SU-DHL-6 (cell line): ENCODE results near the gene HSPB3.

ENCODE experiments used
- EZH2phosphoT487 ChIP-seq: fragments of 200-600 bp; sonication (generic), shearing (Covaris generic); conservative IDR thresholded peaks from 2 replicates; pipeline ENCODE4 v1.6.1; 2018; ENCODE audit warnings: mild to moderate bottlenecking, antibody characterized with exemption, low read length, moderate library complexity, mixed read lengths
- TF ChIP-seq, protein P1 (sequence below): fragments of 200-600 bp; sonication (generic); IDR thresholded peaks from one replicate; pipeline ENCODE4 v1.5.1; 2017; ENCODE audit warnings: antibody characterized with exemption, mild to moderate bottlenecking, low read length, moderate library complexity; ENCODE audit not compliant: insufficient read depth, poor library complexity, severe bottlenecking

DNA sequence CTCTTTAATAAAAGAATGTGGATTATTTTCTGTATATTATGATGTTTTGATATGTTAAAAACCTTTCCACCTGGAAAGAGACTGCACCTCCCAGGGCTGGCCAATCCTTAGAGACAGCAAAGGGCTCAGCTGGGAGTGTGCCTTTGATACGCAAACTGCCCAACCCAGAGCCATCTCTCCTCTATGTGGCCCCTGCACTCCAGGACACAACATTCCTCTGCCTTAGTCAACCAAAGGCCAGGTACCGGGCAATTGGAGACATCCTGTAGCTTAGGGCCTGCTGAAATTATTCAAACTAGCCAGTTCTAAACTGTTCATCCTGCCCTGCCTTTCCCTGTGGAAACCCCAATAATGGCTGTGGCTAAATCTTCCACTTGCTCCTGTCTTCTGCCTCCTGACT is 5.0 kb upstream of the HSPB3 start:
- TF ChIP-seq, protein P1, sequence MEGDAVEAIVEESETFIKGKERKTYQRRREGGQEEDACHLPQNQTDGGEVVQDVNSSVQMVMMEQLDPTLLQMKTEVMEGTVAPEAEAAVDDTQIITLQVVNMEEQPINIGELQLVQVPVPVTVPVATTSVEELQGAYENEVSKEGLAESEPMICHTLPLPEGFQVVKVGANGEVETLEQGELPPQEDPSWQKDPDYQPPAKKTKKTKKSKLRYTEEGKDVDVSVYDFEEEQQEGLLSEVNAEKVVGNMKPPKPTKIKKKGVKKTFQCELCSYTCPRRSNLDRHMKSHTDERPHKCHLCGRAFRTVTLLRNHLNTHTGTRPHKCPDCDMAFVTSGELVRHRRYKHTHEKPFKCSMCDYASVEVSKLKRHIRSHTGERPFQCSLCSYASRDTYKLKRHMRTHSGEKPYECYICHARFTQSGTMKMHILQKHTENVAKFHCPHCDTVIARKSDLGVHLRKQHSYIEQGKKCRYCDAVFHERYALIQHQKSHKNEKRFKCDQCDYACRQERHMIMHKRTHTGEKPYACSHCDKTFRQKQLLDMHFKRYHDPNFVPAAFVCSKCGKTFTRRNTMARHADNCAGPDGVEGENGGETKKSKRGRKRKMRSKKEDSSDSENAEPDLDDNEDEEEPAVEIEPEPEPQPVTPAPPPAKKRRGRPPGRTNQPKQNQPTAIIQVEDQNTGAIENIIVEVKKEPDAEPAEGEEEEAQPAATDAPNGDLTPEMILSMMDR: no peak
- TF ChIP-seq EZH2phosphoT487: no peak
